NCI-H1694 treated with DMSO at 0.1 percent for 48 hours (cell line): ENCODE data around the gene ZNF280B.

Source experiments
- DNase-seq: peaks from one replicate; lab custom pipeline; 2025; lab: John Stamatoyannopoulos, UW

ZNF280B gene

GRCh38 chr22:22508274-22509176 is at the start of gene ZNF280B:
ZNF280B (minus strand) TSS chr22:22508742; CDS start chr22:22489398, 19,344 bp downstream.
- DNase-seq: no peak

GRCh38 chr22:22556995-22557925 is 48.7 kb upstream of the ZNF280B start:
- no peak for DNase-seq

- no peak for DNase-seq
These were observed 48.0 kb upstream of the ZNF280B start for GRCh38 chr22:22556578-22556977.

- no peak for DNase-seq
These were observed 47.1 kb upstream of the ZNF280B start for GRCh38 chr22:22555596-22555995.

GRCh38 chr22:22554587-22555284 is 46.2 kb upstream of the ZNF280B start:
- DNase-seq: no peak

GRCh38 chr22:22553735-22554586 is 45.4 kb upstream of the ZNF280B start:
- no peak for DNase-seq

GRCh38 chr22:22553141-22553540 is 44.6 kb upstream of the ZNF280B start:
- DNase-seq: no peak

GRCh38 chr22:22552630-22553029 is 44.1 kb upstream of the ZNF280B start:
- no peak for DNase-seq

- DNase-seq: no peak
These were observed 42.4 kb upstream of the ZNF280B start for GRCh38 chr22:22550789-22551434.

GRCh38 chr22:22548910-22549309 is 40.4 kb upstream of the ZNF280B start:
- no peak for DNase-seq

GRCh38 chr22:22548317-22548716 is 39.8 kb upstream of the ZNF280B start:
- DNase-seq: no peak

GRCh38 chr22:22547692-22548300 is 39.3 kb upstream of the ZNF280B start:
- DNase-seq: no peak

- DNase-seq: no peak
These were observed 38.7 kb upstream of the ZNF280B start for GRCh38 chr22:22547226-22547625.

- no peak for DNase-seq
These were observed 37.9 kb upstream of the ZNF280B start for GRCh38 chr22:22546490-22546889.

- DNase-seq: no peak
These were observed 36.5 kb upstream of the ZNF280B start for GRCh38 chr22:22545084-22545483.

GRCh38 chr22:22538226-22538989 is 29.9 kb upstream of the ZNF280B start:
- DNase-seq: no peak

GRCh38 chr22:22536916-22537315 is 28.4 kb upstream of the ZNF280B start:
- no peak for DNase-seq

- no peak for DNase-seq
These were observed 28.0 kb upstream of the ZNF280B start for GRCh38 chr22:22536515-22536914.

GRCh38 chr22:22535662-22536061 is 27.1 kb upstream of the ZNF280B start:
- no peak for DNase-seq
